PC-3 (cell line): ENCODE measurements around the gene TUBA3E. TPM values are rescaled to one million over a fixed set of nuclear protein-coding genes. Genes with fewer than 3 reads are reported as not detected.
"Not testable (repeated sequence)": the region's sequence is repeated elsewhere in the genome, so short reads cannot be mapped to it uniquely, and the experiment has no call there.

Experiments
- ATAC-seq: fragments of 200-7000 bp; cut with Tn5 transposase; 2 replicates; pipeline ENCODE4 v1.9.1; 2020; ENCODE audit warnings: mild to moderate bottlenecking, moderate library complexity
- BruUV-seq: library from RNA; stranded (reverse); fragments of 400-500 nt; replicated peaks from 2 replicates; lab custom pipeline; 2021; lab: Mats Ljungman, UMichigan
- CTCF ChIA-PET: fragments of 300-600 bp; sonication (Branson Sonifier 250); formaldehyde crosslinking; loops from one replicate; lab custom pipeline; 2022; ENCODE audit warnings: antibody characterized with exemption; lab: Charles Lee
- POLR2A ChIA-PET: fragments of 300-600 bp; sonication (Branson Sonifier 250); formaldehyde crosslinking; loops from one replicate; lab custom pipeline; 2022; ENCODE audit warnings: antibody characterized with exemption; ENCODE audit not compliant: unreplicated experiment; lab: Charles Lee
- DNase-seq: peaks from one replicate; pipeline ENCODE4 v3.0.0-alpha.2; 2015
- H2AFZ ChIP-seq: fragments of 300-600 bp; sonication (generic); 2 replicates; pipeline ENCODE4 v1.6.0; 2016; ENCODE audit warnings: antibody characterized with exemption, low read length
- H3F3A ChIP-seq: fragments of 300-600 bp; sonication (generic); one replicate; pipeline ENCODE4 v1.6.0; 2017; ENCODE audit warnings: antibody characterized with exemption, low read length, control low read depth, mild to moderate bottlenecking; ENCODE audit not compliant: unreplicated experiment
- H3K27ac ChIP-seq: fragments of 300-600 bp; sonication (generic); 2 replicates; pipeline ENCODE4 v1.5.1; 2016; ENCODE audit warnings: mild to moderate bottlenecking, low read length
- H3K27me3 ChIP-seq: fragments of 300-600 bp; sonication (generic); 2 replicates; pipeline ENCODE4 v1.6.1; 2016; ENCODE audit warnings: low read length, mixed read lengths
- H3K36me3 ChIP-seq: fragments of 300-600 bp; sonication (generic); 2 replicates; pipeline ENCODE4 v1.6.1; 2016; ENCODE audit warnings: low read depth, mixed run types, low read length, mixed read lengths
- H3K4me1 ChIP-seq: fragments of 300-600 bp; sonication (generic); 2 replicates; pipeline ENCODE4 v1.5.1; 2016; ENCODE audit warnings: low read length; ENCODE audit not compliant: insufficient read depth
- H3K4me2 ChIP-seq: fragments of 300-600 bp; sonication (generic); 2 replicates; pipeline ENCODE4 v1.6.0; 2016; ENCODE audit warnings: low read length
- H3K4me3 ChIP-seq: fragments of 300-600 bp; sonication (generic); 2 replicates; pipeline ENCODE4 v1.5.1; 2016; ENCODE audit warnings: mild to moderate bottlenecking, low read length, mixed read lengths
- H3K79me2 ChIP-seq: fragments of 300-600 bp; sonication (generic); 2 replicates; pipeline ENCODE4 v1.6.1; 2017; ENCODE audit warnings: low read length, mixed read lengths
- H3K9ac ChIP-seq: fragments of 300-600 bp; sonication (generic); 2 replicates; pipeline ENCODE4 v1.6.0; 2016; ENCODE audit warnings: mild to moderate bottlenecking, low read length
- H3K9me2 ChIP-seq: fragments of 300-600 bp; sonication (generic); replicated peaks from 2 replicates; pipeline ENCODE4 v1.6.1; 2016; ENCODE audit warnings: mixed run types, low read length, mixed read lengths
- H3K9me3 ChIP-seq: fragments of 300-600 bp; sonication (generic); 2 replicates; pipeline ENCODE4 v1.6.1; 2016; ENCODE audit warnings: low read length, mixed read lengths
- H4K20me1 ChIP-seq: fragments of 300-600 bp; sonication (generic); 2 replicates; pipeline ENCODE4 v1.6.1; 2016; ENCODE audit warnings: low read length, mixed read lengths
- CTCF ChIP-seq: fragments of 300-600 bp; sonication (generic); conservative IDR thresholded peaks from 2 replicates; pipeline ENCODE4 v1.5.1; 2017; ENCODE audit warnings: antibody characterized with exemption, low read depth, mild to moderate bottlenecking, low read length
- EZH2 ChIP-seq: fragments of 300-600 bp; sonication (generic); IDR thresholded peaks from one replicate; pipeline ENCODE4 v1.6.1; 2017; ENCODE audit warnings: antibody characterized with exemption, mild to moderate bottlenecking, low read length; ENCODE audit not compliant: unreplicated experiment
- EZH2phosphoT487 ChIP-seq: fragments of 300-600 bp; sonication (generic); IDR thresholded peaks from 2 replicates; pipeline ENCODE4 v1.6.1; 2018; ENCODE audit warnings: mild to moderate bottlenecking, antibody characterized with exemption, low read length, borderline replicate concordance
- intact Hi-C: fragments of 100-400 bp; cut with micrococcal nuclease; formaldehyde crosslinking; loops from 2 replicates; pipeline ENCODE4 v1.9.0; 2023
- total RNA-seq: library from RNA; depleted of rRNA; stranded (reverse); fragments of >200 nt; gene quantifications from 2 replicates; pipeline ENCODE4 v1.2.3, GENCODE V29; 2014

TUBA3E gene
- total RNA-seq, 1 experiment from 2014 or later: not detected

GRCh38 chr2:130195089-130195635 lies 3.1 kb downstream of the TUBA3E start:
- ATAC-seq, CTCF ChIA-PET, H3K27me3 ChIP-seq, intact Hi-C loops, H4K20me1 ChIP-seq, H3K9ac ChIP-seq, H3K9me3 ChIP-seq, H3K4me2 ChIP-seq, H3K79me2 ChIP-seq, H2AFZ ChIP-seq, DNase-seq, H3K36me3 ChIP-seq, H3F3A ChIP-seq, H3K27ac ChIP-seq, H3K4me1 ChIP-seq, H3K4me3 ChIP-seq, H3K9me2 ChIP-seq, BruUV-seq, POLR2A ChIA-PET: not testable (repeated sequence)

GRCh38 chr2:130193824-130194223 lies 4.4 kb downstream of the TUBA3E start:
- H3F3A ChIP-seq, H3K4me2 ChIP-seq, ATAC-seq, DNase-seq, H2AFZ ChIP-seq, H3K9me2 ChIP-seq, H3K27ac ChIP-seq, intact Hi-C loops, H3K9ac ChIP-seq, H3K4me3 ChIP-seq, H3K9me3 ChIP-seq, H3K79me2 ChIP-seq, POLR2A ChIA-PET, H3K4me1 ChIP-seq, CTCF ChIA-PET, H3K36me3 ChIP-seq, H3K27me3 ChIP-seq, H4K20me1 ChIP-seq: not testable (repeated sequence)
- BruUV-seq: TSS peak; percentile 6

- POLR2A ChIA-PET, H3K79me2 ChIP-seq, ATAC-seq, H3K9ac ChIP-seq, H3K9me3 ChIP-seq, intact Hi-C loops, H3K4me3 ChIP-seq, H2AFZ ChIP-seq, CTCF ChIA-PET, H3K4me1 ChIP-seq, H3K9me2 ChIP-seq, H3F3A ChIP-seq, H4K20me1 ChIP-seq, H3K36me3 ChIP-seq, H3K4me2 ChIP-seq, H3K27me3 ChIP-seq, BruUV-seq, DNase-seq, H3K27ac ChIP-seq: not testable (repeated sequence)
These were observed 5.8 kb downstream of the TUBA3E start for GRCh38 chr2:130192451-130192850.

GRCh38 chr2:130191319-130191718 lies 6.9 kb downstream of the TUBA3E start:
- H3K4me2 ChIP-seq, H3K4me1 ChIP-seq, H3F3A ChIP-seq, intact Hi-C loops, CTCF ChIA-PET, H3K9me3 ChIP-seq, H2AFZ ChIP-seq, H3K4me3 ChIP-seq, H4K20me1 ChIP-seq, H3K9me2 ChIP-seq, DNase-seq, BruUV-seq, H3K27ac ChIP-seq, POLR2A ChIA-PET, H3K36me3 ChIP-seq, H3K27me3 ChIP-seq, H3K79me2 ChIP-seq, H3K9ac ChIP-seq, ATAC-seq: not testable (repeated sequence)

- Histone ChIP-seq H3K4me3 (no peak overlapping the region), H3K36me3 (no peaks in the 10 kb centered on the region), H3K9me2 (no peaks in the 10 kb centered on the region), H3K4me1 (no peaks in the 10 kb centered on the region), H3K27ac (no peak overlapping the region), H2AFZ (no peak overlapping the region), H4K20me1 (no peaks in the 10 kb centered on the region), H3K9me3 (no peaks in the 10 kb centered on the region), H3K4me2 (no peak overlapping the region), H3K9ac (no peak overlapping the region), H3K27me3 (no peaks in the 10 kb centered on the region), H3K79me2 (no peaks in the 10 kb centered on the region), H3F3A (no peaks in the 10 kb centered on the region)
- no peak for TF ChIP-seq EZH2phosphoT487
- TF ChIP-seq EZH2: no peak
- no peak for TF ChIP-seq CTCF
- ChIA-PET CTCF (no interaction called here), POLR2A (no interaction called here)
- intact Hi-C loops: no loop called here
- BruUV-seq: no TSS peak
- ATAC-seq (no peak), DNase-seq (no peak)
These were observed 8.0 kb downstream of the TUBA3E start for GRCh38 chr2:130190237-130190636.

GRCh38 chr2:130188958-130189357 lies 9.3 kb downstream of the TUBA3E start:
- H3F3A ChIP-seq, POLR2A ChIA-PET, intact Hi-C loops, H3K27ac ChIP-seq, H2AFZ ChIP-seq, H3K36me3 ChIP-seq, H3K79me2 ChIP-seq, H3K4me1 ChIP-seq, ATAC-seq, H3K4me2 ChIP-seq, H3K9ac ChIP-seq, BruUV-seq, H3K4me3 ChIP-seq, H3K9me2 ChIP-seq, DNase-seq, H3K9me3 ChIP-seq, H3K27me3 ChIP-seq, H4K20me1 ChIP-seq: not testable (repeated sequence)
- CTCF ChIA-PET: interaction anchor here (0.6 kb wide), 1 partner anchor 202 kb away, joined by 3 read pairs; no protein-coding TSS in a partner anchor
